SK-MEL-5 (cell line): ENCODE measurements around the gene ARHGAP9. TPM values are rescaled to one million over a fixed set of nuclear protein-coding genes. Genes with fewer than 3 reads are reported as not detected.
A peak's percentile ranks its signal among the peaks of the same experiment; 100 is the strongest.
"Not testable (repeated sequence)": the region's sequence is repeated elsewhere in the genome, so short reads cannot be mapped to it uniquely, and the experiment has no call there.

Source experiments
- DNase-seq: peaks from one replicate; pipeline ENCODE4 v3.0.0-alpha.2; 2016; ENCODE audit warnings: low read depth, low spot score
- in situ Hi-C: cut with HindIII; loops from 2 replicates; pipeline ENCODE4 v1.10.0; 2016; ENCODE audit warnings: low sequenced_read_pairs, high pct_unique_total_duplicates, low pct_unique_long_range_greater_than_20kb
- total RNA-seq: library from RNA; depleted of rRNA; stranded (reverse); fragments of >200 nt; shearing (Covaris generic); gene quantifications from 2 replicates; pipeline ENCODE4 v1.2.3, GENCODE V29; 2014

The ARHGAP9 gene
- total RNA-seq, 1 experiment from 2014 or later = not detected

GRCh38 chr12:57502311-57502969 is 22.8 kb upstream of the ARHGAP9 start:
- DNase-seq, in situ Hi-C loops: not testable (repeated sequence)

- in situ Hi-C loops = no loop called here
- DNase-seq = no peak
Measured at GRCh38 chr12:57500213-57500612, 20.5 kb upstream of the ARHGAP9 start.

- in situ Hi-C loops = no loop called here
- DNase-seq = no peak
Measured at GRCh38 chr12:57498571-57498970, 18.9 kb upstream of the ARHGAP9 start.

- in situ Hi-C loops = no loop called here
- peak; percentile 51 for DNase-seq
Measured at GRCh38 chr12:57498132-57498502, 18.5 kb upstream of the ARHGAP9 start.

GRCh38 chr12:57497223-57498131 is 17.8 kb upstream of the ARHGAP9 start:
- in situ Hi-C loops = no loop called here
- no peak for DNase-seq

- in situ Hi-C loops = no loop called here
Measured at GRCh38 chr12:57496822-57497221, 17.2 kb upstream of the ARHGAP9 start.

GRCh38 chr12:57495051-57495701 is 15.5 kb upstream of the ARHGAP9 start:
- DNase-seq, in situ Hi-C loops: not testable (repeated sequence)

More at GRCh38 chr12:57496822-57497221, 17.2 kb upstream of the ARHGAP9 start:
- no peak for DNase-seq

GRCh38 chr12:57491393-57492280 is 12.0 kb upstream of the ARHGAP9 start:
- DNase-seq = peak; percentile 50

GRCh38 chr12:57490126-57490525 is 10.5 kb upstream of the ARHGAP9 start:
- in situ Hi-C loops = no loop called here
- DNase-seq = no peak

More at GRCh38 chr12:57491393-57492280, 12.0 kb upstream of the ARHGAP9 start:
- in situ Hi-C loops = no loop called here

- in situ Hi-C loops = no loop called here
- no peak for DNase-seq
Measured at GRCh38 chr12:57489157-57489641, 9.5 kb upstream of the ARHGAP9 start.

- in situ Hi-C loops = no loop called here
- DNase-seq = no peak
Measured at GRCh38 chr12:57488402-57489156, 8.9 kb upstream of the ARHGAP9 start.

- peak; percentile 99 for DNase-seq
- in situ Hi-C loops = no loop called here
Measured at GRCh38 chr12:57487597-57488401, 8.1 kb upstream of the ARHGAP9 start, which contains the start of gene MARS1. MARS1 (plus strand) TSS chr12:57488068; CDS start chr12:57488091, 23 bp downstream.

GRCh38 chr12:57487055-57487596 is 7.5 kb upstream of the ARHGAP9 start:
- no peak for DNase-seq
- in situ Hi-C loops = no loop called here

GRCh38 chr12:57485695-57486094 is 6.0 kb upstream of the ARHGAP9 start:
- DNase-seq = no peak
- in situ Hi-C loops = no loop called here

GRCh38 chr12:57483466-57483865 is 3.8 kb upstream of the ARHGAP9 start:
- in situ Hi-C loops = no loop called here
- DNase-seq = no peak
